Endodermal cell (in vitro differentiated cells): Measurements from ENCODE around the gene CAPN13. TPM values are rescaled to one million over a fixed set of nuclear protein-coding genes. Genes with fewer than 3 reads are reported as not detected.
A peak's percentile ranks its signal among the peaks of the same experiment; 100 is the strongest.

Experiments
- DNase-seq: peaks from one replicate; pipeline ENCODE4 v3.0.0-alpha.2; 2017
- H3K27ac ChIP-seq: 2 replicates; pipeline ENCODE4 v1.5.1; 2013; ENCODE audit warnings: mild to moderate bottlenecking, low read depth, low read length, moderate library complexity
- H3K27me3 ChIP-seq: 2 replicates; pipeline ENCODE4 v1.6.1; 2013; ENCODE audit warnings: mild to moderate bottlenecking, low read length, moderate library complexity; ENCODE audit not compliant: insufficient read depth, control insufficient read depth, poor library complexity, severe bottlenecking
- H3K36me3 ChIP-seq: 2 replicates; pipeline ENCODE4 v1.7.0; 2013; ENCODE audit warnings: mild to moderate bottlenecking, low read length, moderate library complexity; ENCODE audit not compliant: control insufficient read depth, insufficient read depth
- H3K4me1 ChIP-seq: one replicate; pipeline ENCODE4 v1.7.0; 2013; ENCODE audit warnings: low read length; ENCODE audit not compliant: control insufficient read depth, insufficient read depth
- H3K4me3 ChIP-seq: 2 replicates; pipeline ENCODE4 v1.5.1; 2013; ENCODE audit warnings: mild to moderate bottlenecking, low read length, moderate library complexity
- H3K9ac ChIP-seq: 2 replicates; pipeline ENCODE4 v1.6.1; 2013; ENCODE audit warnings: mild to moderate bottlenecking, low read length, moderate library complexity; ENCODE audit not compliant: poor library complexity, severe bottlenecking; ENCODE audit errors: extremely low read depth
- H3K9me3 ChIP-seq: 2 replicates; pipeline ENCODE4 v1.6.1; 2013; ENCODE audit warnings: mild to moderate bottlenecking, low read length, moderate library complexity; ENCODE audit not compliant: control insufficient read depth
- H3K27ac Mint-ChIP-seq: 2 replicates; pipeline ENCODE4 v1.8.0; 2020; ENCODE audit warnings: mixed read lengths
- H3K27me3 Mint-ChIP-seq: 2 replicates; pipeline ENCODE4 v1.8.0; 2021; ENCODE audit warnings: mild to moderate bottlenecking, mixed read lengths; ENCODE audit not compliant: insufficient read depth
- H3K36me3 Mint-ChIP-seq: 2 replicates; pipeline ENCODE4 v1.8.0; 2020; ENCODE audit warnings: low read depth, mixed read lengths
- H3K4me1 Mint-ChIP-seq: 2 replicates; pipeline ENCODE4 v1.8.0; 2020; ENCODE audit warnings: mixed read lengths
- H3K4me3 Mint-ChIP-seq: 2 replicates; pipeline ENCODE4 v1.8.0; 2020; ENCODE audit warnings: mild to moderate bottlenecking, moderate library complexity, mixed read lengths
- H3K9me3 Mint-ChIP-seq: 2 replicates; pipeline ENCODE4 v1.8.0; 2020; ENCODE audit warnings: mild to moderate bottlenecking, mixed read lengths
- CTCF ChIP-seq: fragments of 200-600 bp; sonication (generic); conservative IDR thresholded peaks from 2 replicates; pipeline ENCODE4 v1.5.0; 2021; ENCODE audit warnings: antibody characterized with exemption, mild to moderate bottlenecking
- WGBS, 2 experiments: methylation state at CpG; one replicate each; pipeline versions ENCODE4 v1.1.5 to v1.1.7; 2013; ENCODE audit warnings: missing lambda C conversion rate in 2 of 2, mixed read lengths in 1 of 2; ENCODE audit not compliant: insufficient coverage in 1 of 2, insufficient read length in 1 of 2; 5-methylcytosine and 5-hydroxymethylcytosine counted together
- total RNA-seq, 2 donors: library from RNA; stranded (reverse); fragmentation: NEBNext Ultra II Directional in 1 of 2; extraction: Animal tissue kit (Norgen Biotek cat#: 25700) in 1 of 2; gene quantifications; 2 replicates in 1 of 2; 3 replicates in 1 of 2; pipeline ENCODE4 v1.2.1, GENCODE V29; 2021

CAPN13 gene
- total RNA-seq, 2 donors from 2014 or later, result 29.5 to 38.6 TPM

- no peak overlapping the region for H3K4me3 Mint-ChIP-seq
- H3K27ac Mint-ChIP-seq, result no peak overlapping the region
- peaks cover 2% of the 10 kb centered on the region for H3K4me1 Mint-ChIP-seq
These were observed 37.3 kb downstream of the CAPN13 start for GRCh38 chr2:30769891-30770462.

GRCh38 chr2:30769481-30769780 is 37.8 kb downstream of the CAPN13 start:
- Histone ChIP-seq H3K4me3 (no peak overlapping the region), H3K27me3 (no peaks in the 10 kb centered on the region), H3K27ac (no peak overlapping the region), H3K36me3 (no peaks in the 10 kb centered on the region), H3K9ac (no peak overlapping the region), H3K9me3 (no peaks in the 10 kb centered on the region), H3K4me1 (no peaks in the 10 kb centered on the region)
- WGBS, 2 experiments, result 91% methylated on average over 2 of the region's 2 CpGs; no CpG with 5 or more reads in 1 of the 2 experiments
- TF ChIP-seq CTCF, result no peak
- Mint-ChIP-seq H3K4me3 (no peak overlapping the region), H3K36me3 (peaks cover 37% of the 10 kb centered on the region), H3K9me3 (no peaks in the 10 kb centered on the region), H3K4me1 (peaks cover 2% of the 10 kb centered on the region), H3K27ac (no peak overlapping the region), H3K27me3 (peaks cover 1% of the 10 kb centered on the region)
- DNase-seq, result peak; percentile 29

More at GRCh38 chr2:30769891-30770462, 37.3 kb downstream of the CAPN13 start:
- Histone ChIP-seq H3K9me3 (no peaks in the 10 kb centered on the region), H3K4me1 (no peaks in the 10 kb centered on the region), H3K27me3 (no peaks in the 10 kb centered on the region), H3K27ac (no peak overlapping the region), H3K36me3 (no peaks in the 10 kb centered on the region), H3K4me3 (no peak overlapping the region), H3K9ac (no peak overlapping the region)
- Mint-ChIP-seq H3K27me3 (peaks cover 1% of the 10 kb centered on the region), H3K9me3 (no peaks in the 10 kb centered on the region), H3K36me3 (peaks cover 34% of the 10 kb centered on the region)
- no peak for TF ChIP-seq CTCF
- DNase-seq, result peak; percentile 18
- 93 to 94% methylated on average over 9 to 10 of the region's 10 CpGs for WGBS, 2 experiments

GRCh38 chr2:30768708-30769480 is 38.4 kb downstream of the CAPN13 start:
- peaks cover 42% of the 10 kb centered on the region for H3K36me3 Mint-ChIP-seq
- no peak overlapping the region for H3K9ac ChIP-seq
- no peaks in the 10 kb centered on the region for H3K36me3 ChIP-seq
- no peak for TF ChIP-seq CTCF
- H3K4me1 Mint-ChIP-seq, result peaks cover 2% of the 10 kb centered on the region
- no peaks in the 10 kb centered on the region for H3K27me3 ChIP-seq
- H3K27me3 Mint-ChIP-seq, result peaks cover 1% of the 10 kb centered on the region
- 92 to 98% methylated on average over 4 to 9 of the region's 9 CpGs for WGBS, 2 experiments
- DNase-seq, result peak; percentile 36
- H3K27ac ChIP-seq, result no peak overlapping the region
- no peak overlapping the region for H3K4me3 ChIP-seq
- no peaks in the 10 kb centered on the region for H3K4me1 ChIP-seq
- H3K9me3 ChIP-seq, result no peaks in the 10 kb centered on the region
- no peaks in the 10 kb centered on the region for H3K9me3 Mint-ChIP-seq
- H3K27ac Mint-ChIP-seq, result no peak overlapping the region
- H3K4me3 Mint-ChIP-seq, result no peak overlapping the region
